DOHH2 (cell line): ENCODE measurements around the gene ZBTB47.

Source experiments
- H3F3A ChIP-seq: fragments of 200-600 bp; sonication (generic), shearing (Covaris generic); 2 replicates; pipeline ENCODE4 v1.6.0; 2016; ENCODE audit warnings: antibody characterized with exemption, mild to moderate bottlenecking; ENCODE audit not compliant: control insufficient read depth, insufficient read depth
- H3K27ac ChIP-seq: fragments of 200-600 bp; sonication (generic); 2 replicates; pipeline ENCODE4 v1.5.1; 2014; ENCODE audit warnings: low read depth, mild to moderate bottlenecking, low read length, moderate library complexity
- H3K27me3 ChIP-seq: fragments of 200-600 bp; sonication (generic); 2 replicates; pipeline ENCODE4 v1.6.1; 2014; ENCODE audit warnings: mild to moderate bottlenecking, low read length, mixed read lengths; ENCODE audit not compliant: control insufficient read depth
- H3K36me3 ChIP-seq: fragments of 200-600 bp; sonication (generic); 2 replicates; pipeline ENCODE4 v1.6.1; 2014; ENCODE audit warnings: mild to moderate bottlenecking, low read length, moderate library complexity, mixed read lengths; ENCODE audit not compliant: control insufficient read depth
- H3K4me1 ChIP-seq: fragments of 200-600 bp; sonication (generic); 2 replicates; pipeline ENCODE4 v1.6.1; 2014; ENCODE audit warnings: mild to moderate bottlenecking, low read length, mixed read lengths; ENCODE audit not compliant: control insufficient read depth
- H3K4me2 ChIP-seq: fragments of 200-600 bp; sonication (generic); 2 replicates; pipeline ENCODE4 v1.6.0; 2014; ENCODE audit warnings: mild to moderate bottlenecking, low read length, moderate library complexity
- H3K4me3 ChIP-seq: fragments of 200-600 bp; sonication (generic); 2 replicates; pipeline ENCODE4 v1.5.1; 2014; ENCODE audit warnings: mild to moderate bottlenecking, low read length, mixed read lengths
- H3K79me2 ChIP-seq: fragments of 200-600 bp; sonication (generic); 2 replicates; pipeline ENCODE4 v1.6.1; 2014; ENCODE audit warnings: mild to moderate bottlenecking, low read length, mixed read lengths; ENCODE audit not compliant: control insufficient read depth
- H3K9me2 ChIP-seq: fragments of 200-600 bp; sonication (generic); replicated peaks from 2 replicates; pipeline ENCODE4 v1.6.1; 2014; ENCODE audit warnings: mild to moderate bottlenecking, low read length, mixed read lengths; ENCODE audit not compliant: control insufficient read depth
- H3K9me3 ChIP-seq: fragments of 200-600 bp; sonication (generic); 2 replicates; pipeline ENCODE4 v1.6.1; 2014; ENCODE audit warnings: antibody characterized with exemption, low read length, mixed read lengths; ENCODE audit not compliant: control insufficient read depth, insufficient read depth
- H4K20me1 ChIP-seq: fragments of 200-600 bp; sonication (generic); 2 replicates; pipeline ENCODE4 v1.6.0; 2014; ENCODE audit warnings: low read depth, mild to moderate bottlenecking, antibody characterized with exemption, low read length, moderate library complexity; ENCODE audit not compliant: control insufficient read depth, insufficient read depth
- EZH2phosphoT487 ChIP-seq: fragments of 200-600 bp; sonication (generic); IDR thresholded peaks from 2 replicates; pipeline ENCODE4 v1.6.1; 2017; ENCODE audit warnings: borderline replicate concordance, mild to moderate bottlenecking, antibody characterized with exemption, low read length, moderate library complexity, mixed read lengths
- TF ChIP-seq, protein P1 (sequence below): fragments of 200-600 bp; sonication (generic); IDR thresholded peaks from one replicate; pipeline ENCODE4 v1.5.1; 2014; ENCODE audit warnings: antibody characterized with exemption, mild to moderate bottlenecking, low read depth, low read length; ENCODE audit not compliant: poor library complexity, severe bottlenecking

Gene ZBTB47

DNA sequence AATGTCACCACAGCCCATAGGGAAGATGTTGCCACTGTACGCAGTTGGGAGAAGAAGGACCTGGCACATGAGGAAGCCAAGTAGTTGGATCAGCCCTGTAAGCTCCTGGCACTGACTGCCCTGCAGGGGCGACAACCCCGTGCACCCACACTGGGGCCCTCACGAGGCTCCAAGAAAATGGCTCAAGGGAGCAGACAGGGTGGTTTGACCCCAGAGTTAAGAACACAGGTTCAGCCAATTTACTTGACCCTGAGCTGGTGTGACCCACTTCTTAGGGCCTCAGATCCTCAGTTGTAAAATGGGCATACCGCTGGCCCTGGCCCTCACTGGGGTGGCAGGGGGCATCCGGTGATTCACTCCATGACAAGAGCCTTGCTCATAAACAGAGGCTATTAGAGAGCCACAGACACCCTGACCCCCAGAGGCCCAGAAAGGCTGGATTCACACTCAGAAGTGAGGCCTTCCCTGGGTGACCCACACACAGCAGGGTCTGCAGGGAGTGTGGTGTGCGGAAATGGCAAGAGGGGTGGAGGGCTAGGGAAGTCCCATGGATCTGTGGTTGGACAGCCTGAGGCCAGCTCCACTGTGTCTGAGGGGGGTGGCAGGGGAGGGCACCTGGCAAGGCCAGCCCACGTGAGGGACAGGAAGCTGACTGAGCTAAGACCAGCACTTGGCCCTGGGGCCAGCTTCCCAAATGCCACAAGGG lies 50.8 kb downstream of the ZBTB47 start:
- Histone ChIP-seq H3K9me3 (no peaks in the 10 kb centered on the region), H3K4me1 (no peaks in the 10 kb centered on the region), H3K4me2 (no peak overlapping the region), H3K79me2 (no peaks in the 10 kb centered on the region), H3K27ac (no peak overlapping the region), H3K9me2 (no peaks in the 10 kb centered on the region), H3F3A (no peaks in the 10 kb centered on the region), H3K4me3 (no peak overlapping the region), H4K20me1 (no peaks in the 10 kb centered on the region), H3K27me3 (no peaks in the 10 kb centered on the region), H3K36me3 (no peaks in the 10 kb centered on the region)
- TF ChIP-seq EZH2phosphoT487 = no peak
- TF ChIP-seq, protein P1, sequence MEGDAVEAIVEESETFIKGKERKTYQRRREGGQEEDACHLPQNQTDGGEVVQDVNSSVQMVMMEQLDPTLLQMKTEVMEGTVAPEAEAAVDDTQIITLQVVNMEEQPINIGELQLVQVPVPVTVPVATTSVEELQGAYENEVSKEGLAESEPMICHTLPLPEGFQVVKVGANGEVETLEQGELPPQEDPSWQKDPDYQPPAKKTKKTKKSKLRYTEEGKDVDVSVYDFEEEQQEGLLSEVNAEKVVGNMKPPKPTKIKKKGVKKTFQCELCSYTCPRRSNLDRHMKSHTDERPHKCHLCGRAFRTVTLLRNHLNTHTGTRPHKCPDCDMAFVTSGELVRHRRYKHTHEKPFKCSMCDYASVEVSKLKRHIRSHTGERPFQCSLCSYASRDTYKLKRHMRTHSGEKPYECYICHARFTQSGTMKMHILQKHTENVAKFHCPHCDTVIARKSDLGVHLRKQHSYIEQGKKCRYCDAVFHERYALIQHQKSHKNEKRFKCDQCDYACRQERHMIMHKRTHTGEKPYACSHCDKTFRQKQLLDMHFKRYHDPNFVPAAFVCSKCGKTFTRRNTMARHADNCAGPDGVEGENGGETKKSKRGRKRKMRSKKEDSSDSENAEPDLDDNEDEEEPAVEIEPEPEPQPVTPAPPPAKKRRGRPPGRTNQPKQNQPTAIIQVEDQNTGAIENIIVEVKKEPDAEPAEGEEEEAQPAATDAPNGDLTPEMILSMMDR = no peak

DNA sequence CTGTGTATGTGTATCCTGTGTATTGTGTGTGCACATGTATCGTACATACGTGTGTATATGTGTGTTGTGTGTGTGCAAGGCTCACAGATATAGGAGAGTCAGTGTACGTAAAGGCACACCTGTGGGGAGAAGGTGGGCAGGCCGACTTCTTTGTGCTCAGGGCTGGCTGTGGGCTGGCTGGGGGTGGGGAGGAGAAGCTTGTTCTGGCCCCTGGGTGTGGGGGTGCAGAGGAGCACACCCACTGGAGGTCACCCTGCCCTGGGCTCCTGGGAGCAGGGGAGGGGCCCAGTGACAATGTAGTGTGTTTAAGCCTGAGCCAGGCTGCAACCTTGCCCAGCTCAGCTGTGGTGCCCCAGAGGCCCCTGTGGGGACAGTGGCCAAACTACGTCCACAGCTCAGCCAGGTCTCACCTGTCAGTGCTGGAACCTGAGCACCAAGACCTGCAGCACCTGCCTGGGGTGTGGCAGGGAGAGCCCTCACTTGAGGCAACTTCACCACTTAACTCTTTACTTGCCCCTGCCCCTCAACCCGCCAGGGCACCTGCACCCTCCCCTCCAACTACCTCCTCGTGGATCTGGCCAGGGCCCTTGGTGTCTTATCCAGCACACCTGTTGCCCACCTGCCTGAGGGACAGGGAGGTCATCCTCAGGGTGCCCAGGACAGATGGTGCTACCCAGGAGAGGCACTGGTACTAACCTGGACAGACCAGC lies 51.7 kb downstream of the ZBTB47 start:
- H4K20me1 ChIP-seq = no peaks in the 10 kb centered on the region

DNA sequence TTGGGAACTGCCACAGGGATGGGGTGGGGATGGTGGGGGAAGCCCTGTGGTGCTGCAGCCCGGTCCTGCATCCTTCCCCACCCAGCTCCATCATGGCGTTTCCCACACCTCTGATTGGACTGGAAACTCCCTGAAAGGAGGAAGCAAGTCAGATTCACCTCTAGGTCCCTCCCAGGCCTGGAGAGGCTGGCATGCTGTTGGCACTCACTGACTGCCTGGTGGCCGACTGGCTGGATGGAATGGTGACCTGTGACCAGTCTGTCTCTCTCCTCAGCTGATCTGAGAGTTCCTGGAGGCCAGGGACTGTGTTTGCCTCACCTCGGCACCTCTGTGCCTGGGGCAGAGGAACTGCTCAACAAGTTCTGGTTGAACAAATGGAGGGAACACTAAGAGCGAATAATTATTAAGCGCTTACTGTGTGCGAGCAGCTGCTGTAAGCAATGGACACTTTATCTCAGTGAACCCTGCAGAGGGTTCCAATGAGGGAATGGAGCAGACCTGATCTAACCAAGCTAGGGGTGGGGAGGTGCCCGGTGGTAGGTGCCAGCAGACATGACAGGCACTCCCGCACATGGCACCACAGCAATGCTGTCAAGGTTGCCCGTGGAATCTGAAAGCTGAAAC lies 52.6 kb downstream of the ZBTB47 start:
- no peaks in the 10 kb centered on the region for H3K36me3 ChIP-seq
- H3K4me3 ChIP-seq = no peak overlapping the region
- no peaks in the 10 kb centered on the region for H3K9me2 ChIP-seq
- no peaks in the 10 kb centered on the region for H3F3A ChIP-seq
- H3K9me3 ChIP-seq = no peaks in the 10 kb centered on the region
- H3K27me3 ChIP-seq = no peaks in the 10 kb centered on the region
- no peaks in the 10 kb centered on the region for H3K79me2 ChIP-seq
- H3K27ac ChIP-seq = no peak overlapping the region
- TF ChIP-seq EZH2phosphoT487 = no peak
- TF ChIP-seq, protein P1 = no peak
- no peaks in the 10 kb centered on the region for H4K20me1 ChIP-seq
- no peak overlapping the region for H3K4me2 ChIP-seq
- H3K4me1 ChIP-seq = no peaks in the 10 kb centered on the region

More for the DNA sequence above, 51.7 kb downstream of the ZBTB47 start:
- no peaks in the 10 kb centered on the region for H3K36me3 ChIP-seq
- no peaks in the 10 kb centered on the region for H3K9me2 ChIP-seq
- no peaks in the 10 kb centered on the region for H3K4me1 ChIP-seq
- TF ChIP-seq EZH2phosphoT487 = no peak
- TF ChIP-seq, protein P1 = no peak
- no peak overlapping the region for H3K4me2 ChIP-seq
- H3K27ac ChIP-seq = no peak overlapping the region
- H3K27me3 ChIP-seq = no peaks in the 10 kb centered on the region
- no peaks in the 10 kb centered on the region for H3F3A ChIP-seq
- H3K4me3 ChIP-seq = no peak overlapping the region
- no peaks in the 10 kb centered on the region for H3K9me3 ChIP-seq
- H3K79me2 ChIP-seq = no peaks in the 10 kb centered on the region
